HG03108 (cell line): ENCODE measurements around the gene SOAT1.
"Not testable (repeated sequence)": the region's sequence is repeated elsewhere in the genome, so short reads cannot be mapped to it uniquely, and the experiment has no call there.

Experiments
- ATAC-seq: cut with Tn5 transposase; IDR thresholded peaks from one replicate; pipeline ENCODE4 v1.9.1; 2021; ENCODE audit warnings: moderate library complexity; ENCODE audit not compliant: unreplicated experiment

SOAT1 gene

GRCh38 chr1:179342740-179343404 lies 49.3 kb downstream of the SOAT1 start:
- ATAC-seq: no peak

GRCh38 chr1:179351281-179351680 lies 57.7 kb downstream of the SOAT1 start:
- ATAC-seq: no peak

- no peak for ATAC-seq
Observed at GRCh38 chr1:179352236-179352635, 58.6 kb downstream of the SOAT1 start.

- no peak for ATAC-seq
Observed at GRCh38 chr1:179353546-179353945, 59.9 kb downstream of the SOAT1 start.

GRCh38 chr1:179361631-179362030 lies 68.0 kb downstream of the SOAT1 start:
- not testable (repeated sequence) for ATAC-seq

- ATAC-seq: peak; percentile 96
Observed at GRCh38 chr1:179365342-179366092, 71.9 kb downstream of the SOAT1 start, which contains the start of gene AXDND1. AXDND1 (plus strand) TSS chr1:179365971; CDS start chr1:179366510, 539 bp downstream.

GRCh38 chr1:179366093-179366800 lies 72.7 kb downstream of the SOAT1 start:
- peak; percentile 29 for ATAC-seq

- ATAC-seq: no peak
Observed at GRCh38 chr1:179369751-179370341, 76.2 kb downstream of the SOAT1 start.

- ATAC-seq: no peak
Observed at GRCh38 chr1:179372160-179372559, 78.6 kb downstream of the SOAT1 start.

- ATAC-seq: no peak
Observed at GRCh38 chr1:179376223-179376622, 82.6 kb downstream of the SOAT1 start.

- no peak for ATAC-seq
Observed at GRCh38 chr1:179380299-179380698, 86.7 kb downstream of the SOAT1 start.

- no peak for ATAC-seq
Observed at GRCh38 chr1:179384027-179384426, 90.4 kb downstream of the SOAT1 start.

GRCh38 chr1:179385510-179385909 lies 91.9 kb downstream of the SOAT1 start:
- no peak for ATAC-seq

- no peak for ATAC-seq
Observed at GRCh38 chr1:179393721-179394120, 100.1 kb downstream of the SOAT1 start.

- not testable (repeated sequence) for ATAC-seq
Observed at GRCh38 chr1:179399399-179399798, 105.8 kb downstream of the SOAT1 start.
